SHP77 treated with DMSO at 0.1 percent for 48 hours (cell line): ENCODE measurements around the gene TRIM58.

Experiments used
- DNase-seq: peaks from one replicate; lab custom pipeline; 2025; lab: John Stamatoyannopoulos, UW

Gene TRIM58

GRCh38 chr1:247895163-247895637 lies 38.2 kb downstream of the TRIM58 start, which contains the start of gene OR2W3:
TSS of gene OR2W3 (plus strand) at chr1:247895587. CDS start at chr1:247895587, 0 bp downstream.
- DNase-seq = no peak

GRCh38 chr1:247895976-247896375 lies 39.0 kb downstream of the TRIM58 start:
- DNase-seq = no peak

- no peak for DNase-seq
Measured at GRCh38 chr1:247904122-247904521, 47.1 kb downstream of the TRIM58 start.

- DNase-seq = no peak
Measured at GRCh38 chr1:247905181-247905580, 48.2 kb downstream of the TRIM58 start.

- no peak for DNase-seq
Measured at GRCh38 chr1:247905910-247906503, 49.0 kb downstream of the TRIM58 start.

- no peak for DNase-seq
Measured at GRCh38 chr1:247906504-247907047, 49.6 kb downstream of the TRIM58 start.

GRCh38 chr1:247908766-247909165 lies 51.8 kb downstream of the TRIM58 start:
- DNase-seq = no peak

- DNase-seq = no peak
Measured at GRCh38 chr1:247913786-247914185, 56.8 kb downstream of the TRIM58 start.

GRCh38 chr1:247914941-247915662 lies 58.1 kb downstream of the TRIM58 start:
- DNase-seq = no peak

- DNase-seq = no peak
Measured at GRCh38 chr1:247919952-247920351, 63.0 kb downstream of the TRIM58 start, which contains the start of gene OR2T8. TSS of gene OR2T8 (plus strand) at chr1:247920252. CDS start at chr1:247921018, 766 bp downstream.

GRCh38 chr1:247923941-247924340 lies 67.0 kb downstream of the TRIM58 start:
- DNase-seq = no peak

- no peak for DNase-seq
Measured at GRCh38 chr1:247924868-247925267, 67.9 kb downstream of the TRIM58 start, which contains the start of gene OR2AJ1. TSS of gene OR2AJ1 (plus strand) at chr1:247924889. CDS start at chr1:247933769, 8,880 bp downstream.
